Ecto neural progenitor cell (in vitro differentiated cells): ENCODE results near the gene MRTFA.
A peak's percentile ranks its signal among the peaks of the same experiment; 100 is the strongest.
"Not testable (repeated sequence)": the region's sequence is repeated elsewhere in the genome, so short reads cannot be mapped to it uniquely, and the experiment has no call there.

ENCODE experiments used
- DNase-seq: peaks from one replicate; pipeline ENCODE4 v3.0.0-alpha.2; 2018; ENCODE audit warnings: low spot score

Gene MRTFA

GRCh38 chr22:40636380-40637182, at the start of gene MRTFA:
TSS of gene MRTFA (minus strand) at chr22:40636719.
- peak; percentile 100 for DNase-seq

GRCh38 chr22:40685406-40685805, 48.9 kb upstream of the MRTFA start:
- DNase-seq, result no peak

- no peak for DNase-seq
Observed at GRCh38 chr22:40684728-40685127, 48.2 kb upstream of the MRTFA start.

GRCh38 chr22:40681451-40681850, 44.9 kb upstream of the MRTFA start:
- no peak for DNase-seq

GRCh38 chr22:40680819-40681183, 44.3 kb upstream of the MRTFA start:
- DNase-seq, result no peak

- DNase-seq, result peak; percentile 58
Observed at GRCh38 chr22:40679964-40680818, 43.7 kb upstream of the MRTFA start.

- DNase-seq, result no peak
Observed at GRCh38 chr22:40679249-40679963, 42.9 kb upstream of the MRTFA start, which contains the start of gene MCHR1. TSS of gene MCHR1 (plus strand) at chr22:40679484. CDS start at chr22:40679653, 169 bp downstream.

- DNase-seq, result no peak
Observed at GRCh38 chr22:40678493-40679248, 42.2 kb upstream of the MRTFA start.

- no peak for DNase-seq
Observed at GRCh38 chr22:40676644-40677043, 40.1 kb upstream of the MRTFA start.

GRCh38 chr22:40676166-40676565, 39.6 kb upstream of the MRTFA start:
- DNase-seq, result not testable (repeated sequence)

- DNase-seq, result no peak
Observed at GRCh38 chr22:40674274-40674673, 37.8 kb upstream of the MRTFA start.

GRCh38 chr22:40673017-40673416, 36.5 kb upstream of the MRTFA start:
- no peak for DNase-seq

- DNase-seq, result no peak
Observed at GRCh38 chr22:40671796-40672360, 35.4 kb upstream of the MRTFA start.

GRCh38 chr22:40671369-40671768, 34.9 kb upstream of the MRTFA start:
- DNase-seq, result no peak

GRCh38 chr22:40670058-40670457, 33.5 kb upstream of the MRTFA start:
- DNase-seq, result no peak

- no peak for DNase-seq
Observed at GRCh38 chr22:40668611-40669411, 32.3 kb upstream of the MRTFA start.

- no peak for DNase-seq
Observed at GRCh38 chr22:40666151-40666848, 29.8 kb upstream of the MRTFA start.

- DNase-seq, result no peak
Observed at GRCh38 chr22:40665312-40665711, 28.8 kb upstream of the MRTFA start.

- DNase-seq, result no peak
Observed at GRCh38 chr22:40661671-40662070, 25.2 kb upstream of the MRTFA start.

- DNase-seq, result no peak
Observed at GRCh38 chr22:40660730-40661129, 24.2 kb upstream of the MRTFA start.
